COR-L47 (cell line): ENCODE results near the gene AHSG.
A peak's percentile ranks its signal among the peaks of the same experiment; 100 is the strongest.

Experiments used
- DNase-seq: peaks from one replicate; lab custom pipeline; 2025; lab: John Stamatoyannopoulos, UW

AHSG gene

DNA sequence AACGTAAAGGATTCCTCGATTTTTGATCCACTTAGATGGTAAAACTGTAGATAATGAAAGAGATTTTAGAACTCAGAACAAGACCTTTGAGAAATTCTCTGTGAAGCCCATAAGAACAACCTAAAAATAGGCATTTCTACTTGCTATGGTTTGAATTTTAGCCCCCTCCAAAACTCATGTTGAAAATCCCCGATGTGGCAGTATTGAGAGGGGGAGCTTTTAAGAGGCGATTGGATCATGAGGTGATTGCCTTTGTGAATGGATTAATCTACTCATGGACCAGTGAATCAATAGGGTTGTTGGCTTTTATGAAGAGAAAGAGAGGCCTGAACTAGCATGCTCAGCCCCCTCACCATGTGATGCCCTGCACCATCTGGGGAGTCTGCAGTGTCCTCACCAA is 20.2 kb upstream of the AHSG start:
- no peak for DNase-seq

GRCh38 chr3:186593862-186594261 is 19.0 kb upstream of the AHSG start:
- DNase-seq: no peak

- no peak for DNase-seq
These were observed 18.2 kb upstream of the AHSG start for GRCh38 chr3:186594591-186595113.

DNA sequence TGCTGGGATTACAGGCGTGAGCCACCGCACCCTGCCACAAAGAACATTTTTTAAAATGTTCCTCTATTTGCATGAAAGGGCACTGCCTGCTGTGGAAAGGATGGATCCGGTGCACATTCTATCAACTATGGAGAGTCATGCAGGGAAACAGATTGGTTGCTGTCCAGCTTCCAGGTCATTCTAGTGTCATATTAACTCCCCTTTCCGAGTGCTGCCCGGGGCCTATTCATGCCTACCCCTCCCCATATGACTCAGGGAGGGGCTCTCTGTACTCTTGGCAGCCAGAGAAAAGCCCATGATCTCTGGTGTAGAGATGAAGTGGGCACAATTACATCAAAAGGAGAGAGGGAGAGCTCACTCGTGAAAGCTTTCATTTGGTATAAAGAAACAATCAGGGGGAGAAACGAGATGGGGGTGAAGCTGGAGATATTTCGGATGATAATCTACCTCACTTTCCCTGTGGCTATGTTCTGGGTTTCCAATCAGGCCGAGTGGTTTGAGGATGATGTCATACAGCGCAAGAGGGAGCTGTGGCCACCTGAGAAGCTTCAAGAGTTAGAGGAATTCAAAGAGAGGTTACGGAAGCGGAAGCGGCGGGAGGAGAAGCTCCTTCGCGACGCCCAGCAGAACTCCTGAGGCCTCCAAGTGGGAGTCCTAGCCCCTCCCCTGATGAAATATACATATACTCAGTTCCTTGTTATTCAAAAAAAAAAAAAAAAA is 16.1 kb upstream of the AHSG start:
- DNase-seq: no peak

- DNase-seq: no peak
These were observed 14.6 kb upstream of the AHSG start for GRCh38 chr3:186598108-186598784.

DNA sequence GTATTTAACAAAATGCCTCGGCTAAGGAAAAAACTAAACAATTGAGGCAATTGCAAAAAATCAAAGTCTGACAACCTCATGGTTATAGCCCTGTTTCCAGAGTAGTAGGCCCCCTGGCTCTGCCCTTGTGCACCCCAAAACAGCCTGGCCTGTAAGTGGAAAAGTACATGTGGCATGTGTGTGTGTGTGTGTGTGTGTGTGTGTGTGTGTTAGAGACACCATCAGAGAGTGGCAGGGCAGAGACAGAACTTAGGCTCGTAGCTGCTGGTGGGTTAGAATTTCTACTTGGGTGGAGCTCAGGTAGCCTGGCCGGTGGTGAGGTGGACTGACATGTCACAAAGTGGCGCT is 14.1 kb upstream of the AHSG start:
- DNase-seq: no peak

GRCh38 chr3:186599142-186599784 is 13.6 kb upstream of the AHSG start:
- DNase-seq: no peak

DNA sequence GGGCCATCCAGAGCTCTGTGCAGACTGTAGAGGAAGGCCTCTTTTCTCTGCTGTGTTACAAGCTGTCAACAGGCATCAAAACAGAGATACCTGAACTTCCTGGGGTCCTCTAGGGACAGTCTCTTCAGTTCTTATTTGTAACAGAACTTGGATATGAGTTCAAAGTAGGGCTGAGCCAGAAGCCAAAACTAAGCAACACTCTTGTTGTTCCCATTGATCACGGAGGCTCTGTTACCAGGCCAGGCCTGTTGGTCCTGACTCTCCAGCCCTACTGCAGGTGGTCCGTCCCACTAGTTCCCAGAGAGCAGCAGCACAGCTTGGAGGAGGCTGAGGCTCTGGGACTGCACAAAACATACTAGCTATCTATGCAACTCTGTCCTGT is 13.1 kb upstream of the AHSG start:
- no peak for DNase-seq

DNA sequence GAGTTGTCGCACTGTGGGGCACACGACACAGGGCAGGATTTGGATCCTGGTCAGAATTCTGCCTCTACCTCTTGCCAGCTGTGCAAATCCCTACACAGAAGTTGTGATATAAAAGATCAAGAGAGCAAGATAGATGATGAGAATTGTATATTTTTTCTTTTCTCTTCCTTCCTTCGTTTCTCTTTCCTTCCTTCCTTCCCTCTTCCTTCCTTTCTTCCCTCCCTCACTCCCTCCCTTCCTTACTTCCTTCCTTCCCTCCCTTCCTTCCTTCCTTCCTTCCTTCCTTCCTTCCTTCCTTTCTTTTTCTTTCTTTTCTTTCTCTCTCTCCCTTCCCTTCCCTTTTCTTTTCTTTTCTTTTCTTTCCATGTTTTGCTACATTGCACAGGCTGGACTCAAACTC is 12.0 kb upstream of the AHSG start:
- no peak for DNase-seq

GRCh38 chr3:186603159-186603558 is 9.7 kb upstream of the AHSG start:
- DNase-seq: no peak

DNA sequence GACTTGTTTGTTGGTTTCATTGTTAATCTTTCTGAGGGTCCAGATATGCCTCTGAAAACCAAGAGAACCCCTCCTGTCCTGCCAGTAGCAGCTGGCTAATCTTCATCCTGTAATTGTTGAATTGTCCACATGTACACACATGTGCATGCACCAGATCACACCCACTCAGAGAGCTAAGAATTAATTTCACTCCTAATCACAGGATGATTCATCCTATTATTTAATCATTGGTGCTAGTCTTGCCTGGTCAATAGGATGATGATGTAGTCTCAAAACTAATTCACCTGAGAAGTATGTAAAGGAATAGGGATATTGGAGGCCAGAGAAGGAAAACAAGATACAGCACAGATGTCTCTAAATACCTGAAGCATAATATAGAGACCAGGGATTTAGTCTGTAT is 7.8 kb upstream of the AHSG start:
- DNase-seq: no peak

- DNase-seq: no peak
These were observed 7.0 kb upstream of the AHSG start for GRCh38 chr3:186605561-186606545.

GRCh38 chr3:186608624-186609215 is 4.1 kb upstream of the AHSG start:
- no peak for DNase-seq

- no peak for DNase-seq
These were observed 3.5 kb upstream of the AHSG start for GRCh38 chr3:186609247-186609868.

GRCh38 chr3:186612065-186612464 is 795 bp upstream of the AHSG start:
- no peak for DNase-seq

DNA sequence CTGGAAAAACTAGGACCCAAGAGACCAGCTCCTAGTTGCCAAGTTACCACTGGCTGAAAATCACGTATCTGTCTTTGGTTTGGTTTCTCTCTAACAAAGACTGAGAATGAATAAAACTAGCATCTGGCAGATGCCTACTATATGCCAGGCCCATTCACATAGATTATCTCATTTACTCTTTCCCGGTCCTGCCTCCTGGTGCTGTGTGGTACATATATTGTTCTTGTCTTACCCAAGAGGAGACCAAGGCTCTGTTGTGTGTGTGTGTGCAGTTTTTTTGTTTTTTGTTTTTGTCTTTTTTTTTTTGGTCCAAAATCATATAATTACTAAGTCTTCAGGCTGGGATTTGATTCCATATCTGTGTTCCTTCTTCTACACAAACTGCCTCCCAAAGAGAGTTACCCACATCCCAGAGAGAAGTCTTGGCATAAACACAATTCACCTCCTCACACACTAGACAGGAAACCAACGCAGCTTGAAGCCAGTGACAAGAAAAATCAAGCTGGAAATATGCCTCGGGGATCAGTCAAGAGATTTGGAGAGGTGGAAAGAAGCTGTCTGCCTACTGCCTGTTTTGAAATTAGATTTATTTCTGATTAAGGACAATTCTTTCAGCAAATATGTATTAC is 891 bp downstream of the AHSG start:
- no peak for DNase-seq

DNA sequence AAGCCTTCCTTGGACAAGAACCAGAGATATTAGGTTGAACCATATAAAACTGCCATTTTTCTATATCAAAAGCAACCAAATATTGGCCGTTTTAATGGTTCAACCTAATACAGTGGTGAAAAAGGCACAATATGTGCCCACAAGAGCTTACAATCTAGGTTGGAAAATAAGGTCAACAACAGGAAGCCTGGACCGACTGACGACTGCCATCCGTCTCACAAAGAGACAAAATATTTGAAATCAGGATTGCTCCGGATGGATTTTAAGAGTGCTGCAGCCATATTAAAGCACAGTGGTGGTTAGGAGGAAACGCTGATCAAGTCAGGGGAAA is 1.4 kb downstream of the AHSG start:
- DNase-seq: no peak

DNA sequence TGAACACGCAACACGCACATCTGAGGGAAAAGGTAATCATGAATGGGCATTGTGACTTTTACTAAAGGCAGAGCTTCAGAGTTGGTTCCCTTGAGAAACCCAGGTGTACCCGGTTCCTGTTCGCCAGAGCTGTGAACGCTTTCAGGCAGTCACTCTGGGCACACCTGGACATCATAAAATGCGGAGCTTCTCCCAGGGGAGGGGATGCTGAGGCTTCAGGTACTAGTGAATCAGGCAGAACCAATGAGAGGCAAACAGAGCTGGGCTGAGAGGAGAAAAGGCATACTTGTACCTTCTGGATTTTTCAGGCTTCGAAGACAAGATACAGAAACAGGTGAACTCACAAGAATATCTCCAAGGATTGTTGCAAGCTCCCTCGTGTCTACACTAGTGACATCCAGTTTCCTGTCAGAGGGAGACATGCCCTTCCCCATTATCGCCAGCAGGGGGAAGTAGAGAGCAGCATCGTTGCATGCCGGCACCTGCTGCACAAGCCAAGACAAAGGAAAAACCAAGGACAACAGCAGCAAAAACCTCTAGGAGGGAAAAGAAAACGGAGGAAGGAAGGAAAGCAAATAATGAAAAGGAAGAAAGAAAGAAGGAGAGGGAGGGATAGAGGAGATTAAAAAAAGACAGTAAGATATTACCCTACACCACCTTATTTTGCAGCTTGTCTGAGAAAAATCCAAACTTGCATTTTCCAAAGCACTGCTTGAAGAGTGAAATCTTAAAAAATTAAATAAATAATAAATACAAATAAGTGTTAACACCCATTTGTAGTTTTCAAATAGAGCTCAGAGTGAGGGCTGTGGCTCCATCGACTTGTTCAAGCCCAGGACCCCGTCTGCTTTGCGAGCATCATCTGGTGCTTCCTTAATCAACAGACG is 2.0 kb downstream of the AHSG start:
- peak; percentile 69 for DNase-seq

- DNase-seq: no peak
These were observed 3.4 kb downstream of the AHSG start for GRCh38 chr3:186616299-186616617.
